ENCODE measurements around the gene TGM6.

GRCh38 chr20:2368621-2369020 lies 12.1 kb upstream of the TGM6 start:
- TF ChIP-seq YY1 (IDR thresholded peaks at IDR 0.05; ENCODE audit: low read depth) (no peak), CEBPB (IDR thresholded peaks at IDR 0.05) (no peak), FOXM1 (IDR thresholded peaks at IDR 0.05; ENCODE audit: borderline replicate concordance, low read depth) (no peak), RAD21 (IDR thresholded peaks at IDR 0.05; ENCODE audit: low read depth) (no peak)
